ENCODE data around the gene XPNPEP1.
"Not testable (repeated sequence)": the region's sequence is repeated elsewhere in the genome, so short reads cannot be mapped to it uniquely, and the experiment has no call there.

Gene XPNPEP1

GRCh38 chr10:109922358-109922975 lies 844 bp downstream of the XPNPEP1 start:
- DNase-seq: no peak

- DNase-seq: no peak
Observed at GRCh38 chr10:109920016-109920415, 3.3 kb downstream of the XPNPEP1 start.

GRCh38 chr10:109919220-109919619 lies 4.1 kb downstream of the XPNPEP1 start:
- DNase-seq: no peak

- not testable (repeated sequence) for DNase-seq
Observed at GRCh38 chr10:109918707-109919106, 4.6 kb downstream of the XPNPEP1 start.

GRCh38 chr10:109915566-109915965 lies 7.7 kb downstream of the XPNPEP1 start:
- no peak for DNase-seq

GRCh38 chr10:109914966-109915365 lies 8.3 kb downstream of the XPNPEP1 start:
- DNase-seq: no peak

GRCh38 chr10:109913306-109913892 lies 9.9 kb downstream of the XPNPEP1 start:
- no peak for DNase-seq

GRCh38 chr10:109912335-109913281 lies 10.7 kb downstream of the XPNPEP1 start:
- no peak for DNase-seq

- DNase-seq: no peak
Observed at GRCh38 chr10:109911903-109912302, 11.4 kb downstream of the XPNPEP1 start.

- DNase-seq: no peak
Observed at GRCh38 chr10:109906316-109906715, 17.0 kb downstream of the XPNPEP1 start.

- no peak for DNase-seq
Observed at GRCh38 chr10:109904397-109904796, 18.9 kb downstream of the XPNPEP1 start.

GRCh38 chr10:109902992-109903947 lies 20.0 kb downstream of the XPNPEP1 start:
- no peak for DNase-seq

GRCh38 chr10:109899356-109900331 lies 23.7 kb downstream of the XPNPEP1 start:
- no peak for DNase-seq

GRCh38 chr10:109898666-109899355 lies 24.5 kb downstream of the XPNPEP1 start:
- DNase-seq: no peak

GRCh38 chr10:109898007-109898406 lies 25.3 kb downstream of the XPNPEP1 start:
- DNase-seq: no peak

GRCh38 chr10:109895848-109896247 lies 27.5 kb downstream of the XPNPEP1 start:
- no peak for DNase-seq

GRCh38 chr10:109895095-109895818 lies 28.1 kb downstream of the XPNPEP1 start:
- DNase-seq: no peak

- no peak for DNase-seq
Observed at GRCh38 chr10:109894516-109894915, 28.8 kb downstream of the XPNPEP1 start.

- no peak for DNase-seq
Observed at GRCh38 chr10:109893386-109893785, 29.9 kb downstream of the XPNPEP1 start.

- no peak for DNase-seq
Observed at GRCh38 chr10:109892931-109893330, 30.4 kb downstream of the XPNPEP1 start.
